Glomerular visceral epithelial cell (primary cell): ENCODE results near the gene FUBP1.
"Not testable (repeated sequence)": the region's sequence is repeated elsewhere in the genome, so short reads cannot be mapped to it uniquely, and the experiment has no call there.

Source experiments
- DNase-seq: peaks from one replicate; pipeline ENCODE4 v3.0.0-alpha.2; 2016; ENCODE audit errors: extremely low spot score

The FUBP1 gene

GRCh38 chr1:77945345-77945744 is 33.5 kb downstream of the FUBP1 start:
- DNase-seq = no peak

- no peak for DNase-seq
Observed at GRCh38 chr1:77942400-77943140, 36.3 kb downstream of the FUBP1 start.

GRCh38 chr1:77940921-77941570 is 37.8 kb downstream of the FUBP1 start:
- no peak for DNase-seq

- DNase-seq = no peak
Observed at GRCh38 chr1:77938651-77939050, 40.2 kb downstream of the FUBP1 start.

GRCh38 chr1:77929806-77930205 is 49.1 kb downstream of the FUBP1 start:
- DNase-seq = no peak

GRCh38 chr1:77927414-77927813 is 51.5 kb downstream of the FUBP1 start:
- no peak for DNase-seq

GRCh38 chr1:77926561-77927357 is 52.1 kb downstream of the FUBP1 start:
- no peak for DNase-seq

GRCh38 chr1:77925956-77926355 is 52.9 kb downstream of the FUBP1 start:
- no peak for DNase-seq

GRCh38 chr1:77925518-77925917 is 53.4 kb downstream of the FUBP1 start:
- no peak for DNase-seq

GRCh38 chr1:77918918-77919317 is 60.0 kb downstream of the FUBP1 start:
- DNase-seq = not testable (repeated sequence)

GRCh38 chr1:77910116-77910515 is 68.8 kb downstream of the FUBP1 start:
- no peak for DNase-seq

GRCh38 chr1:77906624-77907023 is 72.2 kb downstream of the FUBP1 start:
- DNase-seq = no peak

- DNase-seq = no peak
Observed at GRCh38 chr1:77906019-77906545, 72.8 kb downstream of the FUBP1 start.

- no peak for DNase-seq
Observed at GRCh38 chr1:77905603-77906002, 73.3 kb downstream of the FUBP1 start.

- peak; percentile 65 for DNase-seq
Observed at GRCh38 chr1:77900687-77901293, 78.1 kb downstream of the FUBP1 start.

GRCh38 chr1:77899647-77900320 is 79.1 kb downstream of the FUBP1 start:
- no peak for DNase-seq
